ENCODE data around the gene RAP1GDS1.

Gene RAP1GDS1, protein sequence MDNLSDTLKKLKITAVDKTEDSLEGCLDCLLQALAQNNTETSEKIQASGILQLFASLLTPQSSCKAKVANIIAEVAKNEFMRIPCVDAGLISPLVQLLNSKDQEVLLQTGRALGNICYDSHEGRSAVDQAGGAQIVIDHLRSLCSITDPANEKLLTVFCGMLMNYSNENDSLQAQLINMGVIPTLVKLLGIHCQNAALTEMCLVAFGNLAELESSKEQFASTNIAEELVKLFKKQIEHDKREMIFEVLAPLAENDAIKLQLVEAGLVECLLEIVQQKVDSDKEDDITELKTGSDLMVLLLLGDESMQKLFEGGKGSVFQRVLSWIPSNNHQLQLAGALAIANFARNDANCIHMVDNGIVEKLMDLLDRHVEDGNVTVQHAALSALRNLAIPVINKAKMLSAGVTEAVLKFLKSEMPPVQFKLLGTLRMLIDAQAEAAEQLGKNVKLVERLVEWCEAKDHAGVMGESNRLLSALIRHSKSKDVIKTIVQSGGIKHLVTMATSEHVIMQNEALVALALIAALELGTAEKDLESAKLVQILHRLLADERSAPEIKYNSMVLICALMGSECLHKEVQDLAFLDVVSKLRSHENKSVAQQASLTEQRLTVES

DNA sequence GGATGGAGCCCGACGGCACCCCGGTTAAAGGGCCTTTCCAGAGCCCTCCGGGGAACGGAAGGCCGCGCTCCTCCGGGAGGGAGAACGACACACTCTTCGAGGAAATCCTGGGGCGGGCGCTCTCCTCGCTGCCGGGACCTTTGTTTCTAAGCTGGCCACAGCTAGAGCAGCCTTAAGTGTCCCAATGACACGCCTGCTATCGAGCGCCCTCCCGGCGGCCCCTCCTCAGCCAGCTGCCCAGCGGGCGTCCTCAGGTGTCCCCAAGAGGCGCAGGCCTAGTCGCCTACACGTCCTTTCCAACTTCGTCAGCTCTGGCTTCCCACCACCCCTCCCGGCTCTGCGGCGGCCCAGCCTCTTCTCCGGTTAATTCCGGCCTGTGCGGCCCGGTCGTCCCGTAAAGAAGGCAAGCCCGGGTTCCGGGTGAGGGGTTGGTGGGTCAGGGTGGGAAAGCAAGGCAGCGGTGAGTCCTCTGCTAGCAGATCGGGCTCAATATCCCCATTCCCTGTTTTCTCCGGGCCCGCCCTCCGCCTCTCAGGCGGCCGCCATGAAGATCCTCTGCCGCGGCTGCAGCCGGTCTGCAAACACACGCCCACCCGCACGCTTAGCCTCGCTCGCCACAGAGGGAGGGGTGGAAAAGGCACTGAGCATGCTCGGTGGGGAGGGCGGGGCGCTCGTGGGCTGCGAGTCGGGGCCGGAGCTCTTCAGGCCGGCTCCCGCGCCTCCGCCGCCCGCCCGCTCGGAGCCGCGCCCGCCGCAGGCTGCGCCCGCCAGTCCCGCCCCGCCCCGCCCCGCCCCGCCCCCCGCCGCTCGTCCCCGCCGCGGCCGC lies at the start of gene RAP1GDS1:
Gene RAP1GDS1, plus strand, starts transcription at position 806 of the 826 bp plus-strand sequence. CDS start 182 bp downstream, outside the sequence.
- intact Hi-C loops (cut with DNase I): loop anchor here (5.0 kb wide), 4 partner anchors 37 to 667 kb away; partner anchors contain the start of genes EIF4E, STPG2 and TSPAN5
- DNase-seq: peak; percentile 91 to 99 (median 93)

DNA sequence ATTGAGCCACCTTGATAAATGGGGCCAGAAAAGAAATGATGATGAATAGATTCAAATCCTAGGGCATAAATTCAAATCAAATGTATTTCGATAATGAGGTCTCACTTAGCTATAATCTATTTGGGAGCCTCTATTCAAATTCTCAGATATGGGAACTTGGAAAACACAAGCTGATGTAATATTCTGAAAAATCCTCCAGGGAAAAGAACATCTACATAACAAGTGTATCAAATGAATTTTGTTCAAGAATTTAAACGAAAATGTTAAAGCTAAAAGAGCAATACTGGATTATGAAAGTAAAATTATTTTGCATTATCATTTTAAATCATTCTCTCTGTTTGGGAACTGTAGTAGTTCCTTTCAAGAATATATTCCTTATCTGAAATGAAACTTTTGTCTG lies 38.9 kb upstream of the RAP1GDS1 start:
- intact Hi-C loops (cut with DNase I): no loop called here

DNA sequence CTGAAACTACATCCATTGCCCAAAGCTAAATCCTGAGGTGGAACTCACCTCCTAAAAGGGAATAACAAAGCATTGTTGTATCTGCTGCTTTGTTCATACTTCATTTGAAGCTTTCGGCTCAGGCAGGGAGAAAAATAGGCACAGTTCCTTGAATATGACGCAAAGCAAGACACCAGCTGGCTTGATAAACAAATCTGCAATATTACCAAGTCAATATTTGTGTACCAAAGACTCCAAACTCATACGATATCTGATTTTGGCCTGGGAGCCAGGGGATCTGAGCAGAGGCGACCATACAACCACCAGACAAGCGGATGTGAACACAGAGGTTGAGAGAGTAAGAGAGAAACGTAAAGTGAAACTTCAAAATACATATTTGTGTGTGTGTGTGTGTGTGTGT lies 34.8 kb upstream of the RAP1GDS1 start:
- no peak for DNase-seq
- intact Hi-C loops (cut with DNase I): no loop called here

More for the DNA sequence above, 38.9 kb upstream of the RAP1GDS1 start:
- DNase-seq: no peak

DNA sequence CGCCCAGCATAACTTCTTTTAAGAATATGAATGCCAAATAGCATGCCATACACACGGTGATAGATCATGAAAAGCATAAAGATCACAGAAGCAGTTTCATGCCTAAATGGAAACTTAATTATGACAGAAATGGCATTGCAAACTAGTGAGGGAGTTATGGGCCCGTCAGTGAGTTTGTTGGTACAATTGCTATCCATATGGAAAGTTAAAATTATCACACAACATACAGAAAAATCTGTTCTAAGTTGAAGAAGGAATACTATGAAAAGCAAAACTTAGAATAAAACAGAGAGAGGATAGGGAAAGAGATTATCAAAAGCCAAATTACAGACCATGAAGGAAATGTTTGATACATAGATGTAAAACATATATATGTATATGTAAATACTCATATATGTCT lies 30.2 kb upstream of the RAP1GDS1 start:
- intact Hi-C loops (cut with DNase I): no loop called here
- no peak for DNase-seq

DNA sequence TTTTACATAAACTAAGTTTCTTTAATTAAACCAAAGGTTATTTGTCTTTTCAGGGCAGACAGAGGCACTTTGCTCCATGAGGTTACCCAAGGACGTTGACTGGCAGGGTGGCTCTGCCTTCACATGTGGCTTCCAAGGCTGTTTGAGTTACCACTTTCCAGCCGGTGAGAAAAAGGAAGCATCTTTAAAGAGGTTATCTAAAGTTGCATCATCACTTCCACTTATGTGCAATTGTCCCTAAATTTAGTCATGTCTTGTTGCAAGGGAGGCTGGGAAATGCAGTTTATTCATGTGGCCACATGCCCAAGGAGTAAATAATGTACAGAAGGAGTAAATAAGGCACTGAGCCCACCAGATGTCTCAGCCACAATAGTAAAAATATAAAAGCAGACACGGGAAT lies 29.0 kb upstream of the RAP1GDS1 start:
- intact Hi-C loops (cut with DNase I): no loop called here
- no peak for DNase-seq

DNA sequence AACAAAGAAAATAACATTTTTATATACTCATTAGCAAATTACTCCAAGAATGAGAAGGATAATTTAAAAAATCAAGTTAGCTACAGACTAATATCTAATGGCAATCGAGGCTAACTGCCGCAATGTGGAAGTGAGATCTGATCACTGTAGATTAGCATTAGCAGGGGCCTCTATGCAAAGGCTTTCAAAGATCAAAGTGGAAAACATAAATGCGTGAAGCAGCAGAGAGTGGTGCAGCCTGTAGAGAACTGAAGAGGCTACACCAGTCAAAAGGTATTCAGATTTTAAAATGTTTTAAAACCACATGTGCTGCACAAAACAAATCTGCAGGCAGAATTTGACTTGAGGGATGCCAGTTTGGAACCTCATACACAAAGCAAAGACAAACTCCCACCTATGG lies 24.0 kb upstream of the RAP1GDS1 start:
- intact Hi-C loops (cut with DNase I): no loop called here
- DNase-seq: no peak

DNA sequence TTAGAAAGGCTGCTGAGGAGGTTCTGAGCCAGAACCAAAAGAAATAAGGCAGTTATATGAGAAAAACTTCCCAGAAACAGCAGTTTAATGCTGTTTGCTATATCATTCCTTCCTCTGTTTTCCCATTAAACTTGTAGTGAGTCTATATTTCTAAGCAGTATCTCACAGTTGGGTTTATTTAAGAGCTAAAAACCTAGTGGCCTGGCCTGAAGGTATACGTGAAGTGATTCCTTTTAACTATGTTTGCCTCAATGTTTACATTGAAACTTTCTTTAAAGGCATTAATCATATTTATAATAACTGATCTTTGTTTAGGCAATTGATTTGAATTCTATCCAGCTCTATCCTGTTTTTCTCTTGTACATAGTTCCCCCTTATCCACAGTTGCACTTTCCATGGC lies 19.1 kb upstream of the RAP1GDS1 start:
- intact Hi-C loops (cut with DNase I): no loop called here
- DNase-seq: no peak

DNA sequence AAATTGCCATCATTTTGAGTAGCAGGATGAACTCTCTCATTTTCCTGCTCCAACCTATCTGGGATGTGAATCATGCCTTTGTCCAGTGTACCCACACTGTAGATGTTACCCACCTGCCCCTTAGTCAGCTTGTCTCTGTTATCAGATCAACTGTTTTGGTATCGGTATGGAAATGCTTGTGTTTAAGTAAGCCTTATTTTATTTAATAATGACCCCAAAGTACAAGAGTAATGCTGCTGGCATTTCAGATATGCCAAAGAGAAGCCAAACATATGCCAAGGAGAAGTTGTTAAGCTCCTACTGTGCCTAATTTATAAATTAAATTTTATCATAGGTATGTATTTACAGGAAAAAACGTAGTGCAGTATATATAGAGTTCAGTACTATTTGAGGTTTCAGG lies 18.6 kb upstream of the RAP1GDS1 start:
- DNase-seq: no peak
- intact Hi-C loops (cut with DNase I): no loop called here

DNA sequence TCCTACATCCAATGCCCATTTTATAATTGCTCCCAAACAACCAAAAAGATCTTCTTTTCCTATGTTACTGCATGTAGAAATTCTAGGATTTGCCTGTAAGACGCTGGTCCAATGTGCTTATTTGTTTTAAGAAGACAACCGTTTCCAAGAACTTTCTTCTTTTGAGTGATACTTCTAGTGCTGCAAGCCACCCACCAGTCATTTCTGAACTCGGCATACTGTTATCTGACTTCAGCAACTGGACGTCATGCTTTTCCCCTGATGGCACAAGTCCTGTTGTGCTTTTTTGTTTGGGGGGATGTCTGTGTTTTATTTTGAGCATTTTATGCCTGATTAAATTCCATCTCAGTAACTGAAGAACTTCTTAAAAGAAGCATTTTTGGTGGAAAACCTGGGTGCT lies 16.0 kb upstream of the RAP1GDS1 start:
- no peak for DNase-seq
- intact Hi-C loops (cut with DNase I): no loop called here

DNA sequence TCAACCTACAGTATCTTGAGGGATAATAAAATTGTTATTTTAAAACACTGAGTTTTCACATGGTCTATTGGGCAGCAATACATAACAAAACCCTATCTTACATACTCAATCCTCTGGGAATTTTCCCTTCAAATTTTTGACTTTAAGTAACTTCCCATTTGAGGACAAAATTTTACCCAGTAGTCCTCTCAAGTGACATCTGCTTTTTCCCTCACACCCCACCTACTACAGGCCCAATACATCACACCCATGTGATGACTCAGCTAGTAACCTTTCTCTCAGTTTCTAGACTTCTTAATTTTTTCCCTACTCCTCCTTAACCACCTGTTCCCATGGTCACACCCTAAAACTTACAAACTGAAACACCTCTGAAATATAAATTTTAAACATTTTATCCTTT lies 12.2 kb upstream of the RAP1GDS1 start:
- intact Hi-C loops (cut with DNase I): no loop called here
- DNase-seq: no peak

DNA sequence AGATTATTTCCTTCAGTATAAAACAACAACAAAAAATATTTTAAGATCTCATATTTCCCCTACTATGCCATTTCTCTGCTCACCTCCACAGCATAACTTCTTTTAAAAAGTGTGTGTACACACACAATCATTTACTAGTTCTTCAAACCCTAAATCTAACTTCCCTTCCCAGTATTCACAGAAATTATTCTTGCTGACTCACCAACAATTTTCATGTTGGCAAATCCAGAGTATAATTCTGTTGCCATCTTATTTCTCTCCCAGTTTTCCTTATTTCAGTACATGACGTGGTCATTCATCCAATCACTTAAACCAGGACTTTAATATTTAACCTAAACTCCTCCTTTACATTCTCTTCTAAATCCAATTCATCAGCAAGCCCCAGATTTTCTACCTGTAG lies 11.4 kb upstream of the RAP1GDS1 start:
- intact Hi-C loops (cut with DNase I): no loop called here

DNA sequence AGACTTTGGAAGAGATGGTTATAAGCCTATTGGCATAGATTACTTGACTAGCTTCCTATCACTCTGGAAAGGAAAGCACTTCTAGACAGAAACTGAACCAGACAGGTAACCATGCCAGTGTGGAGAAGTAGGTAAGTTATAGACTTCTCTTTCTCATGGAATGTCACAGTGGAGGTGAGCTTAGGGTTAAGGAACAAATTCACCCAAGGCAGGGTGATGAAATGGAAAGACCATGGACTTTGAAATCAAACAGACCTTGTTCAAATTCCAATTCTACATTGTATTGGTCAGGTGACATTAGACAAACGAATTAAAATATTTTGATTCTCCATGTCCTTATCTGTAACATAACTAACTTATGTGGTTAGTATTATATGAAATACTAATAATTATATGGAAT lies 7.7 kb upstream of the RAP1GDS1 start:
- DNase-seq: no peak

More for the DNA sequence above, 11.4 kb upstream of the RAP1GDS1 start:
- DNase-seq: no peak

DNA sequence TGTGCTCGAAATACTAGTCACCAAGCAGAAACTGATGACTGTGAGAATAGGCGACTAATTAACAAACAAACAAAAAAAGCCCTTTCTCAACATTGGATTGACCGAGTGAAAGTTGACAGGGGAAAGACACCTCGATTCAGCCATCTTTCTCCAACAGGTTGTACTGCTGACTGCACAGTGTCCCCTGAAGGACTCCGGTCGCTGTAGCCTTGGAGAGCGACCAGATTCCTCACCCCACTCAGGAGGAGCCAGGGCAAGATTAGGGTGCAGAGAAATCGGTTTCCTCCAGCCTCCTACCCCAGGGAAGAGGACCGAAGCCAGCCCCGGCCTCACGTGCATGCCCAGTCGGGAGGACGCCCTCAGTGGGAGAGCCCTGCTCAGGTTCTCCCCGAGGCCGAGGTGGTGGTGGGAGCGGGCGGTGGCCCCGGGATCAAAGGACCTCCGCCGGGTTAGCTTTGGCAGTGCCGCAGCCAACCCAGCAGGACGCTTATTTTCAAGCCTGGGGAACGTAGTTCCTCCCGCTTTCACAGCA lies 1.1 kb upstream of the RAP1GDS1 start:
- peak in 6 of 10 donors; percentile 38 to 90 (median 42) for DNase-seq
- intact Hi-C loops (cut with DNase I): loop anchor here (5.0 kb wide), 4 partner anchors 37 to 667 kb away; partner anchors contain the start of genes EIF4E, STPG2 and TSPAN5

More for the DNA sequence above, 7.7 kb upstream of the RAP1GDS1 start:
- intact Hi-C loops (cut with DNase I): no loop called here

DNA sequence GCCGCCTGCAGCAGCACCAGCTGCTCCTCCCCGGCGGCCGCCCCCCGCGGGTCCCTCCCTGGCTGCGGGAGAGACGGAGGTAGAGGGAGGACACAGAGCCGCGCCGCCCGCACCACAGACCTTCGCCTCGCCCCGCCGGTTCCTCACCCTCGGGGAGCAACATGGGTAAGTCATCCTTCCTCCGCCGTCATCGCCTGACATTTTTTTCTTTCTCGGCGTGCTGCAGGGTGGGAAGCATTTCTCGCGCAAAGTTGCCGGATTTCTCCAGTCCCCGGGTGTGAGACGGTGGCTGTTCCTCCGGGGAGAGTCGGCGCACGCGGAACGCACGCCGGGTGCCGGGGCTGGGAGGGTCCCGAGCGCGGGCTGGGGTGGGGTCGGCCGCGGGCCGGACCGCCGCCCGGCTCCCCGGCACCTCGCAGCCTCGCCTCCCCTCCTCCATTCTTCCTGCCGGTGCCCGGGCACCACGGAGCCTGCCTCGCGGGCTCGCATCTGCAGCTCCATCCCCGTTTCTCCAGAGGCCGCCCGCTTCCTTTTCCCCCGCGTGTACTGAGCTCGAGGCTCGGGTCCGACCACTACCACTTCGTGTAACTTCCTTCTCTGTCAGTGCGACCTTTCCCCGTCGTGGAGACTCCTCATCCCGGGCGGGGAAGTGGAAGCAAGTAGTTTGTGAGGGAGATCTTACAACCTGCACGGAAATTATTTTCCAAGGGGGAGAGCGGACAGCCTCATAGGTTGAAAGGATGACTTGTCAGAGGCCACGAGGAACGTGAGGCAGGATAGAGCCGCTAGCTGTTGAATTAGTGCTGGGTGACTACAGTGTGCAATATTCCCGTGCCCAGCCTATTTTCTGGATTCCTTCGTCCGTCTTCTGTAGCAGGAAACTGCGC lies 464 bp downstream of the RAP1GDS1 start:
- intact Hi-C loops (cut with DNase I): loop anchor here (5.0 kb wide), 4 partner anchors 36 to 666 kb away; partner anchors contain the start of genes EIF4E, STPG2 and TSPAN5
- peak; percentile 28 to 91 (median 44) for DNase-seq

DNA sequence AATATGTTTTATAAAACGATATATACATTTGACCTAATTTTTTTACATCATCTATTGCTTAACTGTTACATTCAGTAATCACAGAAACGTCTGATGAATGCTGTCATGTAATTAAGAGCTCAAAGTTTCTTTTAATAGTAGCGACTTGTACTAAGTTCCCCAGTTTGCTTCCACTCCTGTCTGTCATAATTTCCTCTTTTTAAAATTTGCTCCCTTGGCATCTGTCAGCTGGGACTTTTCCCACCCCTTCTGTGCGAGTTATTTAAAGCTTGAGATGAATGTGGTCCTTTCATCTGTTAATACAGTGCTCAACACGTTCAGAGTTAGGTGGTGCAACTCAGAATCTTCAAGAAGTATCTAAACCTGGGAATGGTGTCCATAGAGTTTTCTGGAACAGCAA lies 1.2 kb downstream of the RAP1GDS1 start:
- intact Hi-C loops (cut with DNase I): loop anchor here (5.0 kb wide), 4 partner anchors 35 to 665 kb away; partner anchors contain the start of genes EIF4E, STPG2 and TSPAN5
- no peak for DNase-seq

DNA sequence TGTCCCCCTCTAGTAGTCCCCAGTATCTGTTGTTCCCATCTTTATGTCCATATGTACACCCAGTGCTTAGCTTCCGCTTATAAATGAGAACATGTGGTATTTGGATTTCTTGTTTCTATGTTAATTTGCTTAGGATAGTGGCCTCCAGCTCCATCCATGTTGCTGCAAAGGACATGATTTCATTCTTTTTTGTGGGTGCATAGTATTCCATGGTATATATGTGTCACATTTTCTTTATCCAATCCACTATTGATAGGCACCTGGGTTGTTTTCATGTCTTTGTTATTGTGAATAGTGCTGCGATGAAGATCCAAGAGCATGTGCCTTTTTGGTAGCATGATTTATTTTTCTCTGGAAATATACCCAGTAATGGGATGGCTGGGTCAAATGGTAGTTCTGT lies 6.3 kb downstream of the RAP1GDS1 start:
- DNase-seq: no peak
- intact Hi-C loops (cut with DNase I): no loop called here

DNA sequence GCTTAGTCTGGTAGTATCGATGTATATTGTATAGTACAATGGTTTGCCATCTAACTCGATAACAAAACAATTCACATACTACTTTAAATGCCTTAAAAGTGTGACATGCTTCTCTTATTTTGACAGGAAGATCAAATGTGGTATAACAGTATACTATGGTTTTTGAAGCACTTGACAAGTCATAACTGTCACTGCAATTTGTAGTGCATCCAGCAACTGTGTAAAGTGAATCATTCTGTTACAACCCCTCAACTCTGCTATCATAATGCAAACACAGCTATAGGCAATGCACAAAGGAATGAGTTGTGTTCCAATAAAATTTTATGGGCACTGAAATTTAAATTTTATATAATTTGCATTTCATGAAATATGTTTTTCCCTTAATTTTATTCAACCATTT lies 14.0 kb downstream of the RAP1GDS1 start:
- intact Hi-C loops (cut with DNase I): no loop called here
- no peak for DNase-seq

DNA sequence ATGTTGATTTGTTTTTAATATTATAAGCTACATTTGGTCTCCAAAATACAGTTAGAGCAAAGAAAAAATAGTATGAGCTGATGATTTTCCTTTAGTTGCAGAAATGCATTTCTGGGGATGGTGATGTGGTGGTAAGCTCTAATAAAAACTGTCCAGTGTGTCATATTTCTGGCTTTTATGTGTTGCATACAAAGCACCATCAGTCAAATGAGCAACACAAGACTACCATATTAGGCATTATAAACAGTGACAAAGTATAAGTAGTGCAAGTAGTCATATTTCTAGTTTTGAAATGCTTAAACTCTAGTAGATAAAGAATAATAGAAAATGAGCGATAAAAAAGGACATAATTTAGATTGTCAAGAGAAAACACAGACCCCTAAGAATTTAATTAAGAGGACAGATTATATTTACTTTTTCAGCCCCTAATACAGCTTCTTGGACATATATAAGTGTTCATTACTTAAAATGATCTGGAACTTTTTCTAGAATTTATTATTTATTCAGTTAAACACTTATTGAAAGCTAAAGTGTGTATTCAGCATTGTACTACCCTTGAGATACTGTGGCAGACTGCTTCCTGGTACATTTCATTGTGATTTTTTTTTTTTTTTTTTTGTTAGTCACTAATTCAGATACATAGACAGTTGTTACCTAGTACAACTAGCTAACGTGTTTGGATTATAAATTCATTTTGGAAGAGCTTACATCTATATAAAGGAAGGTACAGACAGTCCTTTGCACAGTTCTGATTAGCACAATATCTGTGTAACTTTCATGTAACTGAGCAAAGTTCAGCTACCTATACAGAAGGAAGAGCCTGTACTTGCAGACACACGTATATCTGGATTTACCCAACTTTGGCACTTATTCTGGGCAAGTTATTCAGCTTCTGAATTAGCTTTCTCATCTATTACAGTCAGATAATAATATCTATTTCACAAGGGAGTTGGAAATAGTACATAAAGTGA lies 22.3 kb downstream of the RAP1GDS1 start:
- no peak for DNase-seq
- intact Hi-C loops (cut with DNase I): no loop called here

Measured in posterior cingulate gyrus (tissue), 11 donors.